GM12865 (cell line): Measurements from ENCODE around the gene AQP12B.

ENCODE experiments used
- DNase-seq: peaks from one replicate; pipeline ENCODE4 v3.0.0; 2010; ENCODE audit warnings: low read depth
- H3K4me3 ChIP-seq: 2 replicates; pipeline ENCODE4 v1.5.1; 2011; ENCODE audit warnings: mild to moderate bottlenecking, low read depth, low read length, control low read depth
- TF ChIP-seq, protein P1 (sequence below): IDR thresholded peaks from 2 replicates; pipeline ENCODE4 v1.5.1; 2011; ENCODE audit warnings: low read length, control low read depth, low read depth, inconsistent platforms; ENCODE audit not compliant: insufficient read depth; ENCODE audit errors: missing control alignments

AQP12B gene

GRCh38 chr2:240644859-240645301, 37.8 kb downstream of the AQP12B start:
- H3K4me3 ChIP-seq, result no peak overlapping the region
- DNase-seq, result no peak
- TF ChIP-seq, protein P1, sequence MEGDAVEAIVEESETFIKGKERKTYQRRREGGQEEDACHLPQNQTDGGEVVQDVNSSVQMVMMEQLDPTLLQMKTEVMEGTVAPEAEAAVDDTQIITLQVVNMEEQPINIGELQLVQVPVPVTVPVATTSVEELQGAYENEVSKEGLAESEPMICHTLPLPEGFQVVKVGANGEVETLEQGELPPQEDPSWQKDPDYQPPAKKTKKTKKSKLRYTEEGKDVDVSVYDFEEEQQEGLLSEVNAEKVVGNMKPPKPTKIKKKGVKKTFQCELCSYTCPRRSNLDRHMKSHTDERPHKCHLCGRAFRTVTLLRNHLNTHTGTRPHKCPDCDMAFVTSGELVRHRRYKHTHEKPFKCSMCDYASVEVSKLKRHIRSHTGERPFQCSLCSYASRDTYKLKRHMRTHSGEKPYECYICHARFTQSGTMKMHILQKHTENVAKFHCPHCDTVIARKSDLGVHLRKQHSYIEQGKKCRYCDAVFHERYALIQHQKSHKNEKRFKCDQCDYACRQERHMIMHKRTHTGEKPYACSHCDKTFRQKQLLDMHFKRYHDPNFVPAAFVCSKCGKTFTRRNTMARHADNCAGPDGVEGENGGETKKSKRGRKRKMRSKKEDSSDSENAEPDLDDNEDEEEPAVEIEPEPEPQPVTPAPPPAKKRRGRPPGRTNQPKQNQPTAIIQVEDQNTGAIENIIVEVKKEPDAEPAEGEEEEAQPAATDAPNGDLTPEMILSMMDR, result no peak

DNA sequence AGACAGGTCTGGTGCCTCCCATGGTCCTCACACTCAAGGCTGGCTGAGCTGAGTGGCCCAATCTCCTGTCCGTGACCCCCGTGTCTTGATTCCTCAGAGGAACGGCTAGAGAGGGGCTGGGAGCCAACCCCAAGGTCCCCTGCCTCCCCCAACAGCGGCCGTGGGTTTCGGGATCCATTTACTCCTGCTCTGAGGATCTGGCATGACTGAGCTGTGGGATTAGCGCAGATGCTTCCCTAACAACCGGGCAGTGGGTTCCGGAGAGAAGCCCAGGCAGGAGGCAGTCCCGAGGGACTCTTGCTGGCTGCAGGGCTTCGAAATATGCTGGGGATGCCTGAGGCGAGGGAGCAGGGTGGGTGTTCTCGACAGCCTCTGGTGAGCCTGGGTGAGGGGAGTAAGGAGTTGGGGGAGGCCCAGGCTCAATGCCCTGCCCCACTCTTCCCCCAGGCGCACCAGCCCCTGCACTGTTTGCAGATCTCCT, 38.5 kb downstream of the AQP12B start:
- DNase-seq, result no peak
- TF ChIP-seq, protein P1, result no peak
- no peak overlapping the region for H3K4me3 ChIP-seq

DNA sequence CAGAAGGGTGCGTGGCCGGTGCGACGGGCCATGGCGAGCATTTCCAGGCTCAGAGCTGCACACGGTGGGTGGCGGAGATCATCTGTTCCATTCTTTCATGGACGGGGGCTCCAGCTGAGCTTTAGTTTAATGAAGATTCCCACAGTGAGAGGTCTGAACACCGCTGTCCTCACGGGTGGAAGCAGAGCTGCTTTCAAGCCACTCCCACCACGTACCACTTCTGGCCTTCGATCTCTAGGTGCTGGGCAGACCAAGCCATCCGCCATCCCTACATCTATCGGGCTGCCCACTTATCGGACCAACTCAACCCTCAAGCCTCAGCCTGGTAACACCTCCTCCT, 38.9 kb downstream of the AQP12B start:
- no peak overlapping the region for H3K4me3 ChIP-seq
- no peak for DNase-seq
- TF ChIP-seq, protein P1, result no peak

DNA sequence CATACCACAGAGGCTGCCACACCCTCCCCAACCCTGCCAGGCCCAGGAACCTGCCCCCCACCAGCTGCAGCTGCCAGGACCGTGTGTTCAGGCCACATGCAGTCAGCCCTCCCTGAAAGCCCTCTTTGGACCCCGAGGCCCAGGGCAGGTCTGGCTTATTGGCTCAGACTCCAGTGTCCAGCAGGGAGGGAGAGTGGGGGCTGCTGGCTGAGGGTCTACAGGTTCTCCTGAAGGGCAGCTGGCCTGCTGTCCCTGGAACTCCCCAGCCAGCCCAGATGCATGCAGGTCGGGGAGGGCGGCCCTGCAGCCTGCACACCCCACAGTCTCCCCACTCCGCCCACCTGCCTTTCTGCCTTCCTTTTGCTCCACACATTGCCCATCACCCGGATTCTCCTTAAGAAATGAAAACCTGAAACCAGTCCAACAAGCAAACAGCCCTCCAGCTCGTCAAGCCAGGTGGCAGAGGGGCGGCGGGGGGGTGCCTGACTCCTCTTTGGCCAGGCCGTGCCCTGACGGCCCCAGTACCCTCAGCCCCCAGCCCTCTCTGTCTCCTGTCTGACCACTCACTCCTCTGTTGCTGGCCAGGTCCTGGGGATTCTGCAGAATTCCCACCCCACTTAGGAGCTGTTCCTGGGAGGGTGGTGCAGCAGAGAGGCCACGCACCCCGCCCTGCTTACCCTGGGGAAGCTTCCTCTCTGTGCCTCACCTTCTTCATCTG, 39.4 kb downstream of the AQP12B start:
- TF ChIP-seq, protein P1, result no peak
- no peak for DNase-seq
- no peak overlapping the region for H3K4me3 ChIP-seq

DNA sequence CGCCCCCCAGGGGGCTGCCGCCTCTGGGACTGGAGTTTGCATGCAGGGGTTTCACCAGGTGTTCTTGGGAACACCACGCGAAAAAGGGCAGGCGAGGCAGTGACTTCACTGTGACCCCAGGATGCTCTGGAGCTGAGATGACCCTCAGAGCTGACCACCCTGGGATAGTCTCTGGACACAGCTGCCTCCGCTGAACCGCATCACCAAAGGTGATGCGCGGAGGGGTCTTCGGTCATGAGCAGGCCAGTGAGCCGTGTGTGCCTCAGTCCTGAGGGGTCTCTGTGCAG, 39.9 kb downstream of the AQP12B start:
- no peak overlapping the region for H3K4me3 ChIP-seq
- TF ChIP-seq, protein P1, result no peak
- DNase-seq, result no peak

DNA sequence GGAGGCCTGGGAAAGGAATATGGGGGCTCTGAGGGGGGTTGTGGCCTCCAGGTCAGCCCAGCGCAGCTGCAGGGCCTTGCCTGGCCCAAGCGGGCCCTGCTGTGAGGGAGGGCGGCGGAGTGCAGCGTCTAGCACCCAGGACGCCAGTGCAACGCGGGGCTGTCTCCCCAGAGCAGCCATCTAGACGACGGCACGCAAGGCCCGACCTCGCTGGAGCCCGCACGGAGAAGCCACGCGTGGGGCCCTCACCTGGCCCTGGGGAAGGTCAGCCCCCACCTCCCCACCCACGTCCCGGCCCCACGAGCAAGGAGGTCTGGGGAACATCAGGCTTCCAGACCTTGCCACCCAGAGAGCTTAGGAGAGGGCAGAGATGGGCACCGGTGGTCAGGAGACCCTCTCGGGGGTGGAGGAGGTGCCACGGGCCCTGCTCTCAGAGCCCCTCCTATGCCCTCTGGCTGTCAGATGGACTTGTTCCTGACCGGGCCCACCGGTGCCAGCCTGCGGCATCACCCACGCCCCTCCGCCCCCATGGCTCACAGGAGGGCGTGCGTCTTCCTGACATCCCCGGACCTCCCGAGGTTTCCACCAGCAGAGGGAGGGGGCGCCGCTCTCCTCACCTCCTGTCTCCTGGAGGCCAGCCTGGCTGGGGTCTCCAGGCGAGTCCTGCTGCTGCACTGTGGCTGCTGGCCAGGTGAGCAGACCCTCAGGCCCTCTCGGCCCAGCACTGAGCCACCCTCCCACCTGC, 40.5 kb downstream of the AQP12B start:
- DNase-seq, result no peak
- no peak overlapping the region for H3K4me3 ChIP-seq
- TF ChIP-seq, protein P1, result no peak
